OCI-LY1 (cell line): ENCODE results near the gene IFITM10.

Source experiments
- CTCF ChIP-seq: fragments of 200-600 bp; sonication (generic), shearing (Covaris generic); IDR thresholded peaks from 2 replicates; pipeline ENCODE4 v1.5.1; 2017; ENCODE audit warnings: mild to moderate bottlenecking, antibody characterized with exemption, low read length, moderate library complexity, mixed read lengths
- EZH2 ChIP-seq: fragments of 200-600 bp; sonication (generic), shearing (Covaris generic); IDR thresholded peaks from 2 replicates; pipeline ENCODE4 v1.8.0; 2017; ENCODE audit warnings: borderline replicate concordance, mixed run types, mild to moderate bottlenecking, antibody characterized with exemption, low read length, moderate library complexity, mixed read lengths

- no peak for TF ChIP-seq EZH2
- no peak for TF ChIP-seq CTCF
Observed at GRCh38 chr11:1695548-1696108, 54.8 kb downstream of the IFITM10 start.
